Spinal cord (tissue), 10 donors: ENCODE results near the gene CAND2. TPM values are rescaled to one million over a fixed set of nuclear protein-coding genes. Genes with fewer than 3 reads are reported as not detected.
"Not testable (repeated sequence)": the region's sequence is repeated elsewhere in the genome, so short reads cannot be mapped to it uniquely, and the experiment has no call there.

Source experiments
- DNase-seq, 6 donors: peaks; one replicate each; pipeline versions ENCODE4 v3.0.0 to v3.0.0-alpha.2; 2013 to 2015; ENCODE audit warnings: low spot score in 6 of 6, low read depth in 4 of 6
- H3K27ac ChIP-seq: one replicate; pipeline ENCODE4 v1.5.1; 2013; ENCODE audit warnings: low read depth, low read length, control low read depth
- H3K27me3 ChIP-seq: one replicate; pipeline ENCODE4 v1.6.1; 2013; ENCODE audit warnings: low read length; ENCODE audit not compliant: control insufficient read depth, insufficient read depth
- H3K36me3 ChIP-seq: one replicate; pipeline ENCODE4 v1.6.1; 2013; ENCODE audit warnings: low read length; ENCODE audit not compliant: control insufficient read depth, insufficient read depth
- H3K4me1 ChIP-seq: one replicate; pipeline ENCODE4 v1.6.1; 2013; ENCODE audit warnings: low read length; ENCODE audit not compliant: control insufficient read depth, insufficient read depth
- H3K4me3 ChIP-seq: one replicate; pipeline ENCODE4 v1.5.1; 2013; ENCODE audit warnings: low read depth, low read length, control low read depth
- H3K9me3 ChIP-seq: one replicate; pipeline ENCODE4 v1.6.1; 2013; ENCODE audit warnings: low read length; ENCODE audit not compliant: control insufficient read depth, insufficient read depth
- WGBS: methylation state at CpG from one replicate; pipeline ENCODE4 v1.1.5; 2013; ENCODE audit warnings: missing lambda C conversion rate; ENCODE audit not compliant: insufficient coverage; 5-methylcytosine and 5-hydroxymethylcytosine counted together
- polyA plus RNA-seq, 2 donors: library from polyadenylated mRNA; unstranded; fragments of 120-200 nt; gene quantifications; one replicate each; pipeline ENCODE4 v1.2.1, GENCODE V29; 2013; ENCODE audit not compliant: insufficient read length in 2 of 2
- total RNA-seq, 2 donors: library from RNA; depleted of rRNA in 1 of 2; stranded (reverse); fragments of 120-200 nt in 1 of 2; fragments of >200 nt in 1 of 2; gene quantifications; one replicate each; pipeline versions ENCODE4 v1.2.3 to v1.2.4, GENCODE V29; 2013 to 2014
- donor health status: healthy.

The CAND2 gene
- total and polyA plus RNA-seq, 4 donors = 10.3 to 21.2 (median 13.3) TPM

GRCh38 chr3:12842469-12842868 lies 46.0 kb downstream of the CAND2 start:
- H3K27ac ChIP-seq = no peak overlapping the region
- 100% methylated on average over 3 of the region's 4 CpGs for WGBS

GRCh38 chr3:12845811-12846210 lies 49.3 kb downstream of the CAND2 start:
- H3K4me3 ChIP-seq = no peak overlapping the region
- H3K9me3 ChIP-seq = no peaks in the 10 kb centered on the region
- H3K4me1 ChIP-seq = no peaks in the 10 kb centered on the region
- no peak for DNase-seq
- H3K27ac ChIP-seq = no peak overlapping the region
- H3K27me3 ChIP-seq = no peaks in the 10 kb centered on the region
- H3K36me3 ChIP-seq = no peaks in the 10 kb centered on the region
- WGBS = 64% methylated on average over 1 of the region's 1 CpG

More at GRCh38 chr3:12842469-12842868, 46.0 kb downstream of the CAND2 start:
- peaks cover 15% of the 10 kb centered on the region for H3K4me1 ChIP-seq
- H3K4me3 ChIP-seq = no peak overlapping the region
- H3K9me3 ChIP-seq = no peaks in the 10 kb centered on the region
- H3K36me3 ChIP-seq = peaks cover 11% of the 10 kb centered on the region
- DNase-seq = no peak
- H3K27me3 ChIP-seq = no peaks in the 10 kb centered on the region

- Histone ChIP-seq H3K9me3 (no peaks in the 10 kb centered on the region), H3K27me3 (no peaks in the 10 kb centered on the region), H3K4me3 (no peak overlapping the region), H3K4me1 (no peaks in the 10 kb centered on the region), H3K36me3 (no peaks in the 10 kb centered on the region), H3K27ac (no peak overlapping the region)
- WGBS = 80% methylated on average over 1 of the region's 3 CpGs
- DNase-seq = no peak
These were observed 55.7 kb downstream of the CAND2 start for GRCh38 chr3:12852201-12852600.

- not testable (repeated sequence) for H3K27me3 ChIP-seq, H3K36me3 ChIP-seq, H3K4me1 ChIP-seq, DNase-seq, H3K27ac ChIP-seq, H3K9me3 ChIP-seq, H3K4me3 ChIP-seq
- 100% methylated on average over 1 of the region's 2 CpGs for WGBS
These were observed 57.4 kb downstream of the CAND2 start for GRCh38 chr3:12853847-12854246.

GRCh38 chr3:12854565-12854964 lies 58.1 kb downstream of the CAND2 start:
- H3K27me3 ChIP-seq = no peaks in the 10 kb centered on the region
- H3K4me1 ChIP-seq = no peaks in the 10 kb centered on the region
- no peaks in the 10 kb centered on the region for H3K36me3 ChIP-seq
- H3K9me3 ChIP-seq = no peaks in the 10 kb centered on the region
- peak in 1 of 6 donors; percentile 27 for DNase-seq
- 81% methylated on average over 3 of the region's 4 CpGs for WGBS
- H3K4me3 ChIP-seq = no peak overlapping the region
- H3K27ac ChIP-seq = no peak overlapping the region

- H3K36me3 ChIP-seq = no peaks in the 10 kb centered on the region
- H3K27me3 ChIP-seq = no peaks in the 10 kb centered on the region
- H3K4me3 ChIP-seq = no peak overlapping the region
- no peaks in the 10 kb centered on the region for H3K4me1 ChIP-seq
- H3K9me3 ChIP-seq = no peaks in the 10 kb centered on the region
- 82% methylated on average over 5 of the region's 5 CpGs for WGBS
- H3K27ac ChIP-seq = no peak overlapping the region
- DNase-seq = no peak
These were observed 60.1 kb downstream of the CAND2 start for GRCh38 chr3:12856626-12857025.

- no peaks in the 10 kb centered on the region for H3K27me3 ChIP-seq
- H3K4me3 ChIP-seq = no peak overlapping the region
- no peak overlapping the region for H3K27ac ChIP-seq
- no peaks in the 10 kb centered on the region for H3K4me1 ChIP-seq
- no peaks in the 10 kb centered on the region for H3K36me3 ChIP-seq
- no peak for DNase-seq
- no peaks in the 10 kb centered on the region for H3K9me3 ChIP-seq
- 67% methylated on average over 5 of the region's 7 CpGs for WGBS
These were observed 63.4 kb downstream of the CAND2 start for GRCh38 chr3:12859840-12860239.

GRCh38 chr3:12861611-12862010 lies 65.1 kb downstream of the CAND2 start:
- no peaks in the 10 kb centered on the region for H3K9me3 ChIP-seq
- no peaks in the 10 kb centered on the region for H3K4me1 ChIP-seq
- no peaks in the 10 kb centered on the region for H3K27me3 ChIP-seq
- no peak overlapping the region for H3K4me3 ChIP-seq
- no peaks in the 10 kb centered on the region for H3K36me3 ChIP-seq
- DNase-seq = no peak
- 100% methylated on average over 1 of the region's 5 CpGs for WGBS
- H3K27ac ChIP-seq = no peak overlapping the region

GRCh38 chr3:12862387-12862786 lies 65.9 kb downstream of the CAND2 start:
- DNase-seq = no peak
- Histone ChIP-seq H3K36me3 (no peaks in the 10 kb centered on the region), H3K27me3 (no peaks in the 10 kb centered on the region), H3K9me3 (no peaks in the 10 kb centered on the region), H3K4me1 (no peaks in the 10 kb centered on the region), H3K4me3 (no peak overlapping the region), H3K27ac (no peak overlapping the region)
- 99% methylated on average over 8 of the region's 8 CpGs for WGBS

GRCh38 chr3:12865271-12865670 lies 68.8 kb downstream of the CAND2 start:
- Histone ChIP-seq H3K9me3 (no peaks in the 10 kb centered on the region), H3K4me3 (no peak overlapping the region), H3K27ac (no peak overlapping the region), H3K27me3 (no peaks in the 10 kb centered on the region), H3K4me1 (peaks cover 16% of the 10 kb centered on the region), H3K36me3 (no peaks in the 10 kb centered on the region)
- no peak for DNase-seq
- WGBS = 68% methylated on average over 3 of the region's 4 CpGs
